OCI-LY7 (cell line): Measurements from ENCODE around the gene MAP7D1. TPM values are rescaled to one million over a fixed set of nuclear protein-coding genes. Genes with fewer than 3 reads are reported as not detected.
A peak's percentile ranks its signal among the peaks of the same experiment; 100 is the strongest.

Source experiments
- BruUV-seq: library from RNA; stranded (reverse); fragments of 400-500 nt; replicated peaks from 2 replicates; lab custom pipeline; 2021; lab: Mats Ljungman, UMichigan
- CTCF ChIA-PET: fragments of 300-600 bp; sonication (Branson Sonifier 250); formaldehyde crosslinking; loops from one replicate; lab custom pipeline; 2022; ENCODE audit warnings: antibody characterized with exemption; ENCODE audit not compliant: unreplicated experiment; lab: Charles Lee
- POLR2A ChIA-PET: fragments of 300-600 bp; sonication (Branson Sonifier 250); formaldehyde crosslinking; loops from one replicate; lab custom pipeline; 2022; ENCODE audit warnings: antibody characterized with exemption; lab: Charles Lee
- DNase-seq: peaks from one replicate; pipeline ENCODE4 v3.0.0-alpha.2; 2015; ENCODE audit warnings: low spot score
- H2AFZ ChIP-seq: fragments of 200-600 bp; sonication (generic), shearing (Covaris generic); 2 replicates; pipeline ENCODE4 v1.6.1; 2014; ENCODE audit warnings: mild to moderate bottlenecking, antibody characterized with exemption, low read length, moderate library complexity
- H3K27ac ChIP-seq: fragments of 200-600 bp; sonication (generic); 2 replicates; pipeline ENCODE4 v1.5.1; 2014; ENCODE audit warnings: mixed run types, low read depth, mild to moderate bottlenecking, moderate library complexity, low read length, inconsistent platforms; ENCODE audit not compliant: poor library complexity, severe bottlenecking
- H3K36me3 ChIP-seq: fragments of 200-600 bp; sonication (generic); 2 replicates; pipeline ENCODE4 v1.6.1; 2014; ENCODE audit warnings: mild to moderate bottlenecking, antibody characterized with exemption, low read length, moderate library complexity, mixed read lengths; ENCODE audit not compliant: insufficient read depth
- H3K4me1 ChIP-seq: fragments of 200-600 bp; sonication (generic); 2 replicates; pipeline ENCODE4 v1.5.1; 2014; ENCODE audit warnings: mild to moderate bottlenecking, low read length; ENCODE audit not compliant: insufficient read depth, poor library complexity, severe bottlenecking
- H3K4me2 ChIP-seq: fragments of 200-600 bp; sonication (generic); 2 replicates; pipeline ENCODE4 v1.6.1; 2014; ENCODE audit warnings: mild to moderate bottlenecking, low read length
- H3K4me3 ChIP-seq: fragments of 200-600 bp; sonication (generic); 2 replicates; pipeline ENCODE4 v1.5.1; 2014; ENCODE audit warnings: mild to moderate bottlenecking, low read depth, low read length; ENCODE audit not compliant: poor library complexity, severe bottlenecking
- H3K79me2 ChIP-seq: fragments of 200-600 bp; sonication (generic); 2 replicates; pipeline ENCODE4 v1.6.1; 2016; ENCODE audit warnings: low read depth, mild to moderate bottlenecking, low read length, moderate library complexity, mixed read lengths; ENCODE audit not compliant: insufficient read depth
- H3K9me2 ChIP-seq: fragments of 200-600 bp; sonication (generic); 2 replicates; pipeline ENCODE4 v1.6.1; 2016; ENCODE audit warnings: mild to moderate bottlenecking, low read length, mixed read lengths; ENCODE audit not compliant: insufficient read depth
- H3K9me3 ChIP-seq: fragments of 200-600 bp; sonication (generic); 2 replicates; pipeline ENCODE4 v1.6.1; 2014; ENCODE audit warnings: mild to moderate bottlenecking, mixed run types, low read length, mixed read lengths
- H4K20me1 ChIP-seq: fragments of 200-600 bp; sonication (generic); 2 replicates; pipeline ENCODE4 v1.6.1; 2014; ENCODE audit warnings: mild to moderate bottlenecking, antibody characterized with exemption, low read length, moderate library complexity, mixed read lengths; ENCODE audit not compliant: insufficient read depth
- EZH2phosphoT487 ChIP-seq: fragments of 200-600 bp; sonication (generic); IDR thresholded peaks from 2 replicates; pipeline ENCODE4 v1.6.1; 2018; ENCODE audit warnings: low read depth, borderline replicate concordance, mild to moderate bottlenecking, mixed run types, antibody characterized with exemption, low read length, moderate library complexity, mixed read lengths
- intact Hi-C: fragments of 100-400 bp; cut with micrococcal nuclease; formaldehyde crosslinking; loops from one replicate; pipeline ENCODE4 v1.10.0; 2022; ENCODE audit not compliant: unreplicated experiment
- total RNA-seq, 2 experiments: library from RNA; depleted of rRNA in 1 of 2; stranded (reverse); fragments of >200 nt in 1 of 2; shearing (Covaris generic) in 1 of 2; gene quantifications; 2 replicates each; pipeline ENCODE4 v1.2.3, GENCODE V29; 2014 to 2022
- TF ChIP-seq, protein P1 (sequence below): fragments of 200-600 bp; sonication (generic); conservative IDR thresholded peaks from 2 replicates; pipeline ENCODE4 v1.5.1; 2014; ENCODE audit warnings: mild to moderate bottlenecking, antibody characterized with exemption, low read length, moderate library complexity, mixed read lengths

Gene MAP7D1
- total RNA-seq, 2 experiments from 2014 or later, result 61.2 to 101 TPM

DNA sequence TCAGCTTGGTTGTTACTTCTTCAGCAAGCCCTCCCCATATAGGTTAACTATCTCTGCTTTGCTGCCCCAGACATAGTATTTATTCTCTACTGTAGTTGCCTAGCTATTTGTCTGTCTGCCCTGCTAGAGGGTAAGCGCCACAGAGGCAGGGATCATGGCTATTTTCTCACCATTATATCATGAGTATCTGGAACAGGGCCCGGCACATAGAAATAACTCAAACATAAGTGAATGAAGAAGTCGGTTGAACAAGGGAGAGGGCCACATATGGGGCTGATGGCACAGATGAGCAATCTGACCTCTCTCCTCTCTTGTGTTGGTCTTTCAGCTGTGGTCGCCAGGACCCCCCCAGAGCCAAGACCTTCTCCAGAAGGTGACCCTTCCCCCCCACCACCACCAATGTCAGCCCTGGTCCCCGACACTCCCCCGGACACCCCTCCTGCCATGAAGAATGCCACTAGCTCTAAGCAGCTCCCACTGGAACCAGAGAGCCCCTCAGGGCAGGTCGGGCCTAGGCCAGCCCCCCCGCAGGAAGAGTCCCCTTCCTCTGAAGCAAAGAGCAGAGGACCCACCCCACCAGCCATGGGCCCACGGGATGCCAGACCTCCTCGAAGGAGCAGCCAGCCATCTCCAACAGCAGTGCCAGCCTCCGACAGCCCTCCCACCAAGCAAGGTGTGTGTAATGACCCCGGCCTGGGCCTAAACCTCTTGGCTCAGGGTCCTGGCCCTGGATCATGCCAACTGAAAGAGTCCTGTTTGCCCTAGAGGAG lies 14.9 kb downstream of the MAP7D1 start:
- no peak overlapping the region for H3K4me3 ChIP-seq
- TF ChIP-seq, protein P1, sequence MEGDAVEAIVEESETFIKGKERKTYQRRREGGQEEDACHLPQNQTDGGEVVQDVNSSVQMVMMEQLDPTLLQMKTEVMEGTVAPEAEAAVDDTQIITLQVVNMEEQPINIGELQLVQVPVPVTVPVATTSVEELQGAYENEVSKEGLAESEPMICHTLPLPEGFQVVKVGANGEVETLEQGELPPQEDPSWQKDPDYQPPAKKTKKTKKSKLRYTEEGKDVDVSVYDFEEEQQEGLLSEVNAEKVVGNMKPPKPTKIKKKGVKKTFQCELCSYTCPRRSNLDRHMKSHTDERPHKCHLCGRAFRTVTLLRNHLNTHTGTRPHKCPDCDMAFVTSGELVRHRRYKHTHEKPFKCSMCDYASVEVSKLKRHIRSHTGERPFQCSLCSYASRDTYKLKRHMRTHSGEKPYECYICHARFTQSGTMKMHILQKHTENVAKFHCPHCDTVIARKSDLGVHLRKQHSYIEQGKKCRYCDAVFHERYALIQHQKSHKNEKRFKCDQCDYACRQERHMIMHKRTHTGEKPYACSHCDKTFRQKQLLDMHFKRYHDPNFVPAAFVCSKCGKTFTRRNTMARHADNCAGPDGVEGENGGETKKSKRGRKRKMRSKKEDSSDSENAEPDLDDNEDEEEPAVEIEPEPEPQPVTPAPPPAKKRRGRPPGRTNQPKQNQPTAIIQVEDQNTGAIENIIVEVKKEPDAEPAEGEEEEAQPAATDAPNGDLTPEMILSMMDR, result no peak
- TF ChIP-seq EZH2phosphoT487, result no peak
- no TSS peak for BruUV-seq
- peaks cover 72% of the 10 kb centered on the region for H3K36me3 ChIP-seq
- no peak overlapping the region for H3K27ac ChIP-seq
- ChIA-PET POLR2A (no interaction called here), CTCF (interaction anchor here (0.6 kb wide), 1 partner anchor 531 kb away, joined by 8 read pairs; no protein-coding TSS in a partner anchor)
- intact Hi-C loops, result no loop called here
- no peak overlapping the region for H2AFZ ChIP-seq
- DNase-seq, result no peak
- H3K9me3 ChIP-seq, result no peaks in the 10 kb centered on the region
- H3K9me2 ChIP-seq, result no peaks in the 10 kb centered on the region
- H3K79me2 ChIP-seq, result peaks cover 19% of the 10 kb centered on the region
- H3K4me1 ChIP-seq, result peaks cover 30% of the 10 kb centered on the region
- no peak overlapping the region for H3K4me2 ChIP-seq
- H4K20me1 ChIP-seq, result 0 out of 2 replicates have a peak, but pooled peaks cover 3% of the 10 kb centered on the region

DNA sequence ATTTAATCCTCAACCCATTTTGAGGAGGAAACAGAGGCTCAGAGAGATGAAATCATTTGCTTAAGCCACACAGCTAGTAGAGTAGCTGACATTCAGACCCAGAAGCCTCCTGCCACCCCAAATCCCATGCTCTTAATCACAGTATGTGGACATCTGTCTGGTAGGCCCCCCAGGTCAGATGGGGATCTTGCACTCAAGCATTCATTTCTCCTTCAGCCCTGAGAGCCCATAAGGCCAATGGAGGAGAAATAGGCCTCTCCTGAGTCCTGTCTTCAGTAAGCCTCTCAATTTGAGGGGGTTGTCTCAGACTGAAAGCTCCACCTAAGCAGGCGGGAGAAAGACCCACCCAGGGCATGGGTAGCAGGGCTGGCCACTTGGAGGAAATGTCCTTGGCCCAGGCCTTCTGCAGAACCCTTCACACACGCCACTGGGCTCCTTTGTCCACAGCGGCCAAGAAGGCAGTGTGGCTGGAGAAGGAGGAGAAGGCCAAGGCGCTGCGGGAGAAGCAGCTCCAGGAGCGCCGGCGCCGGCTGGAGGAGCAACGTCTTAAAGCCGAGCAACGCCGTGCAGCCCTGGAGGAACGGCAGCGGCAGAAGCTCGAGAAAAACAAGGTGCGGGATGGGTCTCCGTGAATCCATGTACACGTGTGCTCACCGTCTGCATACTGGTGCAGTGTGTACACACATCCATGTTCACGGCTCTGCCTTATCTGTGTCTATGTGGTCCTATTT lies 16.2 kb downstream of the MAP7D1 start:
- H3K4me2 ChIP-seq, result no peak overlapping the region
- H4K20me1 ChIP-seq, result no peaks in the 10 kb centered on the region
- BruUV-seq, result TSS peak; percentile 67
- H3K4me3 ChIP-seq, result no peak overlapping the region
- no peak for TF ChIP-seq EZH2phosphoT487
- TF ChIP-seq, protein P1, result no peak
- POLR2A ChIA-PET, result no interaction called here
- peaks cover 77% of the 10 kb centered on the region for H3K36me3 ChIP-seq
- peaks cover 8% of the 10 kb centered on the region for H3K79me2 ChIP-seq
- no peaks in the 10 kb centered on the region for H3K9me2 ChIP-seq
- H3K27ac ChIP-seq, result no peak overlapping the region
- CTCF ChIA-PET, result no interaction called here
- no peak overlapping the region for H2AFZ ChIP-seq
- intact Hi-C loops, result no loop called here
- H3K9me3 ChIP-seq, result no peaks in the 10 kb centered on the region
- DNase-seq, result no peak
- H3K4me1 ChIP-seq, result peaks cover 22% of the 10 kb centered on the region
